Calu3 (cell line): ENCODE results near the gene MSI2. TPM values are rescaled to one million over a fixed set of nuclear protein-coding genes. Genes with fewer than 3 reads are reported as not detected.

ENCODE experiments used
- BruUV-seq: library from RNA; stranded (reverse); fragments of 400-500 nt; replicated peaks from 2 replicates; lab custom pipeline; 2021; lab: Mats Ljungman, UMichigan
- CTCF ChIA-PET: fragments of 300-600 bp; sonication (Branson Sonifier 250); formaldehyde crosslinking; loops from one replicate; lab custom pipeline; 2022; ENCODE audit warnings: antibody characterized with exemption; lab: Charles Lee
- DNase-seq: peaks from one replicate; pipeline ENCODE4 v3.0.0; 2022
- H3K27ac Mint-ChIP-seq: one replicate; pipeline ENCODE4 v1.8.0; 2022; ENCODE audit warnings: mixed read lengths; ENCODE audit not compliant: unreplicated experiment
- H3K27me3 Mint-ChIP-seq: one replicate; pipeline ENCODE4 v1.8.0; 2022; ENCODE audit warnings: mixed read lengths; ENCODE audit not compliant: unreplicated experiment
- H3K36me3 Mint-ChIP-seq: one replicate; pipeline ENCODE4 v1.8.0; 2022; ENCODE audit warnings: mild to moderate bottlenecking, moderate library complexity, mixed read lengths; ENCODE audit not compliant: insufficient read depth, unreplicated experiment
- H3K4me1 Mint-ChIP-seq: one replicate; pipeline ENCODE4 v1.8.0; 2022; ENCODE audit warnings: mild to moderate bottlenecking, low read depth, mixed read lengths; ENCODE audit not compliant: unreplicated experiment
- H3K4me3 Mint-ChIP-seq: one replicate; pipeline ENCODE4 v1.8.0; 2022; ENCODE audit warnings: mild to moderate bottlenecking, low read depth, moderate library complexity, mixed read lengths; ENCODE audit not compliant: unreplicated experiment
- H3K9me3 Mint-ChIP-seq: one replicate; pipeline ENCODE4 v1.8.0; 2022; ENCODE audit warnings: low read depth, mixed read lengths; ENCODE audit not compliant: unreplicated experiment
- intact Hi-C: fragments of 100-400 bp; cut with micrococcal nuclease; formaldehyde crosslinking; loops from one replicate; pipeline ENCODE4 v1.10.0; 2022; ENCODE audit not compliant: unreplicated experiment
- total RNA-seq: library from RNA; stranded (reverse); gene quantifications from 2 replicates; pipeline ENCODE4 v1.2.3, GENCODE V29; 2022
- TF ChIP-seq, protein P1 (sequence below): fragments of 200-600 bp; IDR thresholded peaks from one replicate; pipeline ENCODE4 v1.8.0; 2022; ENCODE audit warnings: antibody characterized with exemption; ENCODE audit not compliant: unreplicated experiment

MSI2 gene
- total RNA-seq, 1 experiment from 2014 or later = 66.4 TPM

DNA sequence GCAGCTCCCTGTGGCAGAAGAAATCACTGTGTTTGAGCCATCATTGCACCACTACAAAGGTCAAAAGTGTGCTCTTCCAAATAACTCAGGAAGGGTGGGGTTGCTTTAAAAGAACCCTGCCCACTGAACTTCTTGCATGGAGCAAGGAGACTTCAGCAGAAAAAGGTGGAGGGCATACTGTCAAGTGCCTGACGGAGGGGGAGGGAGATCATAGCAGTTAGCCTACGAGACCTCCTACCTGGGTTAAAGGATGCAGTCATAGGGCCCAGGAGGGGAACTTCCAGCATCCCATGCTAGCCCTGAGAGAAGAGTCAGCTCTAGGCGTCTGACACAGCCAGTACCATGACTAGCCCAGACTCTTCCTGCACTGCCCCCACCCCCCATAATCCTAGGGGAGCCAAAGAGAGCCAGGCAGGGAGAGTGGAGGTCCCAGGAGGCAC, 45.3 kb upstream of the MSI2 start:
- no peak overlapping the region for H3K4me3 Mint-ChIP-seq
- no peaks in the 10 kb centered on the region for H3K27me3 Mint-ChIP-seq
- CTCF ChIA-PET = no interaction called here
- no peaks in the 10 kb centered on the region for H3K36me3 Mint-ChIP-seq
- intact Hi-C loops = no loop called here
- no peak for DNase-seq
- H3K4me1 Mint-ChIP-seq = peaks cover 24% of the 10 kb centered on the region
- H3K9me3 Mint-ChIP-seq = peaks cover 2% of the 10 kb centered on the region
- H3K27ac Mint-ChIP-seq = no peak overlapping the region
- BruUV-seq = no TSS peak
- TF ChIP-seq, protein P1, sequence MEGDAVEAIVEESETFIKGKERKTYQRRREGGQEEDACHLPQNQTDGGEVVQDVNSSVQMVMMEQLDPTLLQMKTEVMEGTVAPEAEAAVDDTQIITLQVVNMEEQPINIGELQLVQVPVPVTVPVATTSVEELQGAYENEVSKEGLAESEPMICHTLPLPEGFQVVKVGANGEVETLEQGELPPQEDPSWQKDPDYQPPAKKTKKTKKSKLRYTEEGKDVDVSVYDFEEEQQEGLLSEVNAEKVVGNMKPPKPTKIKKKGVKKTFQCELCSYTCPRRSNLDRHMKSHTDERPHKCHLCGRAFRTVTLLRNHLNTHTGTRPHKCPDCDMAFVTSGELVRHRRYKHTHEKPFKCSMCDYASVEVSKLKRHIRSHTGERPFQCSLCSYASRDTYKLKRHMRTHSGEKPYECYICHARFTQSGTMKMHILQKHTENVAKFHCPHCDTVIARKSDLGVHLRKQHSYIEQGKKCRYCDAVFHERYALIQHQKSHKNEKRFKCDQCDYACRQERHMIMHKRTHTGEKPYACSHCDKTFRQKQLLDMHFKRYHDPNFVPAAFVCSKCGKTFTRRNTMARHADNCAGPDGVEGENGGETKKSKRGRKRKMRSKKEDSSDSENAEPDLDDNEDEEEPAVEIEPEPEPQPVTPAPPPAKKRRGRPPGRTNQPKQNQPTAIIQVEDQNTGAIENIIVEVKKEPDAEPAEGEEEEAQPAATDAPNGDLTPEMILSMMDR = no peak

DNA sequence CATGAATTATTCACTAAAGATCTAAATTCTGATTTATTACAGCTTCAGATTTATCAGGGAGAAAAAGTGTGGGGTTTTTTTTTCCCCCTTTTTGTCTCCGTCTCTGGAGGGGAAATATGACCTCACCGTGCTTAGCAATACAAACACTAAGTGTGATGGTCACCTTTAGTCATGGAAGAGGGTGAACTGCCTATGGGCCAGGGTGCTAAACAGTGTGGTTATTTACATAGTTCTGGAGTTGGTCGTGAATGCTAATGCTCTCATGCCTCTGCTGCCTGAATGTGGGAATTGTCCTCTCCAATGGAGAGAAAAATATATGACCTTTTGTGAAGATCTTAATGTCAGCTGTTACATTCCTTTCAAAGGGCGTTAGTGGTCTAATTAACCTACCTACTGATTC, 44.8 kb upstream of the MSI2 start:
- H3K36me3 Mint-ChIP-seq = no peaks in the 10 kb centered on the region
- intact Hi-C loops = no loop called here
- no TSS peak for BruUV-seq
- no peaks in the 10 kb centered on the region for H3K27me3 Mint-ChIP-seq
- DNase-seq = no peak
- TF ChIP-seq, protein P1 = no peak
- H3K4me3 Mint-ChIP-seq = no peak overlapping the region
- CTCF ChIA-PET = no interaction called here
- no peak overlapping the region for H3K27ac Mint-ChIP-seq
- H3K9me3 Mint-ChIP-seq = peaks cover 2% of the 10 kb centered on the region
- peaks cover 24% of the 10 kb centered on the region for H3K4me1 Mint-ChIP-seq

DNA sequence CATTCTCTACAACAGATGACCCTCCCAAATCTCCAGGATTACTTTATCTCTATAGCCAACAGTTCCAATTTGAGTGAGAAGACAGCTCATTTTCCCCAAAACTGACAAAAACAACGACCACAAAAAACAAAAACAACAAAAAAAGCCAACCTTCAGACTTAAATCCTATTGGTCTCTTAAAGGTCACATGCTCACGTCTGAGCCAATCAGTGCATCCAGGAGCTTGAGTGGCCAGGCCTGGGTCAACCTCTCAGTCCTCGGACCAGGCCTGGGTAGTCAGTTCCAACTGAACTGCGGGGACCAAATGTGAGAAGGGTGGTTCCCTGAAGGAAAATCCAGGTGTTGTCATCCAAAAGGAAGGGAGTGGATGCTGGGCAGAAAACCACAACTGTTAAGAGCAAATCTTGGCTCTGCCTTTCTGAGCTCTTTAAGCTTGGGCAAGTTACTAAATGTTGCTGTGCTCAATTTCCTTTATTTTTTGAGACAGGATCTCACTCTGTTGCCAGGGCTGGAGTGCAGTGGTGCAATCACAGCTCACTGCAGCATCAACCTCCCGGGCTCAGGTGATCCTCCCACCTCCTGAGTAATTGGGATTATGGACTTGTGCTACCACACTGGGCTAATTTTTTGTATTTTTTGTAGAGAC, 43.0 kb upstream of the MSI2 start:
- intact Hi-C loops = no loop called here
- no peaks in the 10 kb centered on the region for H3K27me3 Mint-ChIP-seq
- no TSS peak for BruUV-seq
- no peaks in the 10 kb centered on the region for H3K9me3 Mint-ChIP-seq
- no peak overlapping the region for H3K27ac Mint-ChIP-seq
- TF ChIP-seq, protein P1 = no peak
- CTCF ChIA-PET = no interaction called here
- peaks cover 24% of the 10 kb centered on the region for H3K4me1 Mint-ChIP-seq
- no peaks in the 10 kb centered on the region for H3K36me3 Mint-ChIP-seq
- no peak overlapping the region for H3K4me3 Mint-ChIP-seq
- DNase-seq = no peak

DNA sequence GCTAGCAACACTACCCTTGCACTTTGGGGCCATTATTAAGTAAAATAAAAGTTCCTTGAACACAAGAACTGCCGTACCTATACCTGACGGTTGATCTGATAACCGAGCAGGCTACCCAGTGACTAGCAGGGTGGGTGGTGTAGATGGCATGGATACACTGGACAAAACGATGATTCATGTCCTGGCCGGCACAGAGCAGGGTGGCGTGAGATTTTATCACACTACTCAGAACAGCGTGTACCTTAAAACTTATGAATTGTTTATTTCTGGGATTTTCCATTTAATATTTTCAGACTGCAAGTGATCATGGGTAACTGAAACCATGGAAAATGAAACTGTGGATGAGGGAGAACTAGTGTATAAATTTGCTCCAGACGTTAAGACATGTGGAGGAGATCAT, 41.0 kb upstream of the MSI2 start:
- DNase-seq = no peak
- Mint-ChIP-seq H3K27me3 (no peaks in the 10 kb centered on the region), H3K27ac (peak overlapping the region; percentile 37), H3K9me3 (no peaks in the 10 kb centered on the region), H3K36me3 (no peaks in the 10 kb centered on the region), H3K4me3 (no peak overlapping the region), H3K4me1 (peaks cover 19% of the 10 kb centered on the region)
- intact Hi-C loops = no loop called here
- CTCF ChIA-PET = no interaction called here
- no TSS peak for BruUV-seq
- TF ChIP-seq, protein P1 = no peak
